Panc1 (cell line): ENCODE data around the gene CCDC51. TPM values are rescaled to one million over a fixed set of nuclear protein-coding genes. Genes with fewer than 3 reads are reported as not detected.

Experiments
- ATAC-seq: fragments of 200-7000 bp; cut with Tn5 transposase; 2 replicates; pipeline ENCODE4 v1.9.1; 2020; ENCODE audit warnings: mild to moderate bottlenecking, moderate library complexity
- BruUV-seq: library from RNA; stranded (reverse); fragments of 400-500 nt; replicated peaks from 2 replicates; lab custom pipeline; 2021; lab: Mats Ljungman, UMichigan
- CTCF ChIA-PET: fragments of 300-600 bp; sonication (Branson Sonifier 250); formaldehyde crosslinking; loops from one replicate; lab custom pipeline; 2022; ENCODE audit warnings: antibody characterized with exemption; lab: Charles Lee
- POLR2A ChIA-PET: fragments of 300-600 bp; sonication (Branson Sonifier 250); formaldehyde crosslinking; loops from one replicate; lab custom pipeline; 2022; ENCODE audit warnings: antibody characterized with exemption; lab: Charles Lee
- DNase-seq: peaks from one replicate; pipeline ENCODE4 v3.0.0-alpha.2; 2010; ENCODE audit warnings: low read depth, low spot score
- H3K27ac ChIP-seq: 2 replicates; pipeline ENCODE4 v1.5.1; 2011; ENCODE audit warnings: mild to moderate bottlenecking, low read length, inconsistent platforms
- H3K27me3 ChIP-seq: fragments of 200-500 bp; sonication (Bioruptor generic); 2 replicates; pipeline ENCODE4 v1.6.0; 2014; ENCODE audit warnings: low read length, inconsistent platforms; ENCODE audit not compliant: control insufficient read depth, insufficient read depth
- H3K36me3 ChIP-seq: fragments of 200-500 bp; sonication (Bioruptor generic); 2 replicates; pipeline ENCODE4 v1.5.1; 2014; ENCODE audit warnings: inconsistent platforms, mild to moderate bottlenecking, low read length, moderate library complexity; ENCODE audit not compliant: control insufficient read depth, insufficient read depth
- H3K4me1 ChIP-seq: 2 replicates; pipeline ENCODE4 v1.5.1; 2011; ENCODE audit warnings: inconsistent platforms, mild to moderate bottlenecking, low read length, moderate library complexity; ENCODE audit not compliant: control insufficient read depth, insufficient read depth
- H3K4me3 ChIP-seq, 2 experiments: 2 replicates each; pipeline ENCODE4 v1.5.1; 2011 to 2012; ENCODE audit warnings: low read depth in 2 of 2, low read length in 2 of 2, mild to moderate bottlenecking in 2 of 2, inconsistent platforms in 1 of 2, moderate library complexity in 1 of 2
- H3K9me3 ChIP-seq: fragments of 200-500 bp; sonication (Bioruptor generic); 2 replicates; pipeline ENCODE4 v1.5.1; 2014; ENCODE audit warnings: low read depth, mild to moderate bottlenecking, inconsistent platforms, low read length, moderate library complexity; ENCODE audit not compliant: control insufficient read depth, insufficient read depth
- CTCF ChIP-seq: fragments of 450-650 bp; IDR thresholded peaks from 2 replicates; pipeline ENCODE4 v1.5.1; 2017; ENCODE audit warnings: mild to moderate bottlenecking
- POLR2AphosphoS5 ChIP-seq: IDR thresholded peaks from 2 replicates; pipeline ENCODE4 v1.6.1; 2012; ENCODE audit warnings: mild to moderate bottlenecking, low read depth, low read length, moderate library complexity
- REST ChIP-seq, 2 experiments: IDR thresholded peaks; 2 replicates each; pipeline ENCODE4 v1.6.1; 2011 to 2012; ENCODE audit warnings: low read depth in 2 of 2, control low read depth in 1 of 2, low read length in 1 of 2, mild to moderate bottlenecking in 1 of 2, moderate library complexity in 1 of 2; ENCODE audit not compliant: insufficient read depth in 1 of 2
- SIN3A ChIP-seq: IDR thresholded peaks from 2 replicates; pipeline ENCODE4 v1.6.1; 2012; ENCODE audit warnings: low read depth, mild to moderate bottlenecking, low read length, moderate library complexity, borderline replicate concordance; ENCODE audit not compliant: insufficient read depth
- TCF7L2 ChIP-seq: IDR thresholded peaks from 2 replicates; pipeline ENCODE4 v1.6.1; 2011; ENCODE audit warnings: mild to moderate bottlenecking, low read depth, low read length, inconsistent platforms
- in situ Hi-C: cut with HindIII; loops from 2 replicates; pipeline ENCODE4 v1.10.0; 2016; ENCODE audit warnings: low sequenced_read_pairs, low pct_unique_long_range_greater_than_20kb
- intact Hi-C: fragments of 100-400 bp; cut with micrococcal nuclease; formaldehyde crosslinking; loops from one replicate; pipeline ENCODE4 v1.10.0; 2022; ENCODE audit not compliant: unreplicated experiment
- total RNA-seq: library from RNA; stranded (reverse); gene quantifications from one replicate; pipeline ENCODE4 v1.2.1, GENCODE V29; 2021; ENCODE audit not compliant: unreplicated experiment

CCDC51 gene
- total RNA-seq, 1 experiment from 2014 or later: 11.9 TPM

- in situ Hi-C loops: no loop called here
- intact Hi-C loops: no loop called here
- no peaks in the 10 kb centered on the region for H3K4me1 ChIP-seq
- H3K9me3 ChIP-seq: no peaks in the 10 kb centered on the region
- DNase-seq: no peak
- H3K36me3 ChIP-seq: no peaks in the 10 kb centered on the region
- no peaks in the 10 kb centered on the region for H3K27me3 ChIP-seq
- no peak overlapping the region for H3K27ac ChIP-seq
- TF ChIP-seq REST (IDR thresholded peaks at IDR 0.05; ENCODE audit: insufficient read depth in 1 of 2, low read depth in 2 of 2, low read length in 1 of 2) (no peak), CTCF (no peak), POLR2AphosphoS5 (no peak), SIN3A (no peak), TCF7L2 (no peak)
- BruUV-seq: no TSS peak
- ATAC-seq: no peak
- H3K4me3 ChIP-seq: no peak overlapping the region
- ChIA-PET POLR2A (no interaction called here), CTCF (interaction anchor here (1.9 kb wide), 1 partner anchor 27 kb away, joined by 13 read pairs; no protein-coding TSS in a partner anchor)
Observed at GRCh38 chr3:48409291-48410201, 30.4 kb downstream of the CCDC51 start.

GRCh38 chr3:48408823-48409281 is 31.1 kb downstream of the CCDC51 start:
- ATAC-seq (no peak), DNase-seq (no peak)
- POLR2A ChIA-PET: no interaction called here

More at GRCh38 chr3:48408823-48409281, 31.1 kb downstream of the CCDC51 start:
- TF ChIP-seq POLR2AphosphoS5: no peak
- no peak for TF ChIP-seq CTCF
- no peak for TF ChIP-seq TCF7L2
- TF ChIP-seq SIN3A: no peak
- TF ChIP-seq REST (IDR thresholded peaks at IDR 0.05; ENCODE audit: insufficient read depth in 1 of 2, low read depth in 2 of 2, low read length in 1 of 2): no peak
- BruUV-seq: no TSS peak
- no peaks in the 10 kb centered on the region for H3K9me3 ChIP-seq
- in situ Hi-C loops (no loop called here), intact Hi-C loops (no loop called here)
- H3K36me3 ChIP-seq: no peaks in the 10 kb centered on the region
- H3K4me3 ChIP-seq: no peak overlapping the region
- CTCF ChIA-PET: interaction anchor here (0.8 to 1.9 kb wide), 2 partner anchors 24 to 27 kb away, joined by 4 to 13 read pairs; no protein-coding TSS in a partner anchor
- H3K27ac ChIP-seq: no peak overlapping the region
- no peaks in the 10 kb centered on the region for H3K4me1 ChIP-seq
- H3K27me3 ChIP-seq: no peaks in the 10 kb centered on the region
